Umbilical cord (tissue), 2 donors: ENCODE results near the gene GALNTL6. TPM values are rescaled to one million over a fixed set of nuclear protein-coding genes. Genes with fewer than 3 reads are reported as not detected.
"Not testable (repeated sequence)": the region's sequence is repeated elsewhere in the genome, so short reads cannot be mapped to it uniquely, and the experiment has no call there.

ENCODE experiments used
- DNase-seq: peaks from one replicate; pipeline ENCODE4 v3.0.0-alpha.2; 2015; ENCODE audit warnings: low spot score
- total RNA-seq: library from RNA; depleted of rRNA; stranded (reverse); fragments of >200 nt; gene quantifications from one replicate; pipeline ENCODE4 v1.2.3, GENCODE V29; 2014; ENCODE audit warnings: low replicate concordance; ENCODE audit not compliant: insufficient read depth

Gene GALNTL6
- total RNA-seq, 1 donor from 2014 or later, result 6.5 TPM

- DNase-seq, result no peak
Observed at GRCh38 chr4:172938072-172938829, 1125.0 kb downstream of the GALNTL6 start.

GRCh38 chr4:172938870-172939269 lies 1125.7 kb downstream of the GALNTL6 start:
- no peak for DNase-seq

DNA sequence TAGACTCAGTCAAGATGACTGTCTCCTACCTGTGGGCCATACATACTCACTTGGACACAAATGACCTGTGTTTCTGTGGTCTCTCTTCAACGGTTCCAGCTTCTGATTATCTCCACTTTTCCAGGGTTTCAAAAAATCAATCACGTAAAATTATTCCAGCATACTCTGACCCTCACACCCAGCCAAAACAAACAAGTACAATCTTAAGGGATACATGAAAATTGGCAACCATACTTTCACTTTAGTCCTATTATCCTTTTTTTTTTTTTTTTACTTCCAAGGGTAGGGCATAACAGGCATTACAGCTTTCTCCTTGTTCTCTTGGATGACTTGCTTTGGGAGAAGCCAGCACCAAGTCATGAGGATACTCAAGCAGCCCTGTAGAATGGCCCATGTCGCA lies 1129.6 kb downstream of the GALNTL6 start:
- no peak for DNase-seq

GRCh38 chr4:172945611-172946010 lies 1132.4 kb downstream of the GALNTL6 start:
- peak; percentile 50 for DNase-seq

DNA sequence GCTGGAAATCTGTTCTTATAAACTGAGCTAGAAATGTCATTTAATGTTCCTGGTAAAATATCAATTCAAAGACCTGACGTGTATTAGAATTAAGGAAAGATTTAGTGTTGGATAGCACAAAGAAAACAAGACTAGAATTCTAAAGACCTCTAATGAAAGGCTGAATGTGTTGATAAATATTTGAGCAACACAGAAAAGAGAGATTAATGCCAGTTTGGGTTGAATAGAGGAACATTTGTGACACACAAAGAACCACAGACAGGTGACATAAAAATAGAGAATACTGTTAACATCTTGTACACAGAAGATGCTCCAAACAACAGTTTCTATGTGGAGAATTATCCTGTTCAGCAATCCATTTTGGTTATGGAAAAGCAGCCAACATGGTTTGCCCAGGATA lies 1133.3 kb downstream of the GALNTL6 start:
- DNase-seq, result no peak

GRCh38 chr4:172947594-172947993 lies 1134.4 kb downstream of the GALNTL6 start:
- DNase-seq, result no peak

DNA sequence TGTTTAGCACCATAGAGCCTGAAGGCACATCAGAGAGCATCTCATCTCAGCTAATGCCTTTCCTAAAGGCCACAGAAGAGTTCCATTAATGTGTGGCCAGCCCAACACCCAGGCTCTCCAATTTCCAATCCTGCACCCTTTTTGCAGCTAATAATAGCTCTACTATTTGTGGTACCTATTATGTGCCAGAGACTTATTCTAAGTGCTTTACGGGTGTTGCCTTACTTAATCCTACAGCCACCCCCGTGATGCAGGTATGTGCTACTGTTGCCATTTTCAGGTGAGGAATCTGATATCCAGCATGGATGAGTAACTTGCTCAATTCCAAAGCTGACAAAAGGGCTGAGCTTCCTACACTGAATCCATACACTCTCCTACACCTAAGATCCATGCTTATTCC lies 1137.8 kb downstream of the GALNTL6 start:
- no peak for DNase-seq

- DNase-seq, result no peak
Observed at GRCh38 chr4:172951679-172952451, 1138.7 kb downstream of the GALNTL6 start.

- DNase-seq, result no peak
Observed at GRCh38 chr4:172953896-172954568, 1140.8 kb downstream of the GALNTL6 start.

GRCh38 chr4:172956340-172956739 lies 1143.1 kb downstream of the GALNTL6 start:
- not testable (repeated sequence) for DNase-seq

- DNase-seq, result no peak
Observed at GRCh38 chr4:172957216-172957615, 1144.0 kb downstream of the GALNTL6 start.

DNA sequence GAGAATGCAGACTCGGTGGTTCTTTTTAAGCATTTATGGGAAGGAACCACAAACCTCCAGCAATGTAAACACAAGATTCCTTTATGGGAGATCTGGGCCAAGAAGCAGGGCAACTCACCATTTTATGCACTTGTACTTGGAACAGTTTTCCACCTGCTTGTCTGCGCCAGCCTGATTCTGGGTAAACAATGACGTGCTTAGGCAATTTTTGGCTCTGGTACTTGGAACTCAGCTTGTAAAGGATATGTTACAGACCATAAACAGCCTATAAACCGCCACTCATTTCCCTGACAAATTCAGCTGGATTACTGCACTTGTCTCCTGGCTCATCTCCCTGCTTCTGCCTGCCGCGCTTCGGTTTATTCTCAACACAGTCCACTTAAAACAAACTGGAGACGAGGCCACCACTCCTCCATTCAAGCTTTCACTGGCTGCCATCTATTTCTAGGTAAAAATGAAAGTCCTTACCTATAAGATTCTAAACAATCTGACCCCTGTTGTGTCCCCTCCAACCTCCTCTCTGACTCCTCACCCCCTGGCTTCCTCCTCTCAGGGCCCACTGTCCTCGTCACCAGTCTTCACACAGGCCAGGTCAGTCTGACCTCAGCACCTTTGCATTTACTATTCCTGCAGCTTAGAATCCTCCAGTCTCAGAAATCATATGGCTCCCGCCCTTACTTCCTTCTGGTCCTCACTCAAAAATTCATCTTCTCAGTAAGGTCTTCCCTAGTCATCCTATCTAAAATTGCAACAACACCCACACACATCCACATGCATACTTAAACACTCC lies 1149.6 kb downstream of the GALNTL6 start:
- peak; percentile 36 for DNase-seq

- no peak for DNase-seq
Observed at GRCh38 chr4:172963498-172964294, 1150.5 kb downstream of the GALNTL6 start.

- DNase-seq, result not testable (repeated sequence)
Observed at GRCh38 chr4:172970189-172970588, 1157.0 kb downstream of the GALNTL6 start.

DNA sequence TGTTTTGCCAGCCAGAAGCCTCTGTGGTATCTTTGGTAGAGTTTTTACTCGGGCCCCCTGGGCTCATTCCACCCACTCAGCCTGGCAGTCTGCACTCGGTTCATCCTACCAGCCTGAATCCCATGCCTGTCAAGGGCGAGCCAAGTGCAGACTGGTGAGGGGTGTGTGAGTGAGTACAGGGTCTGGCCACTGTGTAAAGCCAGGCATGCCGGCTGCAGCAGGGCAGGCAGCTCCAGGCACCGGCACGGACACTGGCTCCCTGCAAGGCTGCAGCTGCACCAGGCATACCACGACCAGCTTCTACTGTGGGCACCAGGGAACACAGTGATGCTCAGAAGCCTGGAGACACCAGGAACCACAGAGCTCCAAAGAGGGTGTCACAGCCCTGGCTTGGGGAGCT lies 1161.4 kb downstream of the GALNTL6 start:
- no peak for DNase-seq

DNA sequence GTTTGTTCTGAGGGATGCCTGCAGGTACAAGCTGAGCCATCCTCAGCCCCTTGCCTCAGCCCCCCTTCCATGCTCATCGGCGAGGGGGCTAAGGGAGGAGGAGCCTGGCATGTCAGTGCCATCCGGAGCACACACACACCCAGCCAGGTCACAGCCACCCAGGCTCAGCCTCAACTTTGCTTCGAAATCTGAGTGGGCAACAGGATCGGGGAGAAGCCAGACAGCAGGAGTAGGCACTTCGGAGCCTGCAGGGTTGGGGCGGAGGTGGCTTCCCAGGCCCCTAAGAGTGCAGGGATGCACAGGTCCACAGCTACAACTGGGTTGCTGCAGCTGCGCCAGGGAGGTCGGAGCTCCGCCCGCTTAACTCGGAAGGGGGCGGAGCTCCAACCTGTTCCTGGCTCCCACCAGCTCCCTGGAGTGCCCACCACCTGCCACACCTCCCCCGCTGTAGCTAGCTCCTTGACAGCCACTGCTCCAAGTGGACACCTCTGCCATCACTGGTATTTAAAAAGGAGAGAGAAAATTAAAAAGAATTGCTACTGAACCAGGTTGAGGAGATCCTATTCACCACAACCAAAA lies 1162.5 kb downstream of the GALNTL6 start:
- DNase-seq, result no peak

DNA sequence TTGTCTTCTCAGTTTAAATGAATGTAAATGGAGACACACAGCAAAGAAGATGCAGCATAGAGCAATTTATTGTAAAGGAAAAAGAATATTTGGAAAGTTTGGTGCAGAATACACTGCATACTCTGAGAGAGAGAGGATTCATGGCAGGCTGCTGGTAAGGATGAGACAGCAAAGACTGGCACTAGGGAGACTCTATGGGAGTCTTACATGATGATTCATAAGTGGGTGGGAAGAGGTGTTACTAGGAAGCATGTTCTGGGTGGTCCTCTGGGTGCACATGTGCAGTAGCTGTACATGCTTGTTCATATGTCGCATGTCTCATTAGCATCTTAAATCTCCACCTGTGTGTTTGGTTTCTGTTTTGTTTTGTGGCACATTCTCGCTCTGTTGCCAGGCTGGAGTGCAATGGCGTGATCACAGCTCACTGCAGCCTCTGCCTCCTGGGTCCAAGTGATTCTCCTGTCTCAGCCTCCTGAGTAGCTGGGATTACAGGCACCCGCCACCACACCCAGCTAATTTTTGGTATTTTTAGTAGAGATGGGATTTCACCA lies 1164.4 kb downstream of the GALNTL6 start:
- DNase-seq, result not testable (repeated sequence)

GRCh38 chr4:172978848-172979247 lies 1165.6 kb downstream of the GALNTL6 start:
- DNase-seq, result no peak

DNA sequence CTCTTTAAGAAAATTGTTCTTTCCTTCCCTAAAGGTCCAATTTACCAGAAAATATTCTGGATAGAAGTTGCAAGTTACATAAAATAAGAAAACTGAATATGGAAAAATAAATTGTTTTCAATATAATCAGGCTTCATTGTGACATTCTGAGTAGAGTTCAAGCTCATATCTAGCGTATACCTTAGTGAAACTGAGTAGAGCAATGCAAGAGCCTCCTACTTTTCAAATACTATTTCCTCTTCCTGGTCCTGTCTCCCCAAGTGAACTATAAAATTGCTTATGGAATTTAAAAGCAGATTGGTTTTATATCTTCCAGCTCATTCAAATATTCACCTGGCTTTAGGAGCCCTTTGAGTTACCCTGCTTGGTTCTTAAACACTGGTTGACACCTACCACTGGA lies 1166.1 kb downstream of the GALNTL6 start:
- DNase-seq, result no peak

DNA sequence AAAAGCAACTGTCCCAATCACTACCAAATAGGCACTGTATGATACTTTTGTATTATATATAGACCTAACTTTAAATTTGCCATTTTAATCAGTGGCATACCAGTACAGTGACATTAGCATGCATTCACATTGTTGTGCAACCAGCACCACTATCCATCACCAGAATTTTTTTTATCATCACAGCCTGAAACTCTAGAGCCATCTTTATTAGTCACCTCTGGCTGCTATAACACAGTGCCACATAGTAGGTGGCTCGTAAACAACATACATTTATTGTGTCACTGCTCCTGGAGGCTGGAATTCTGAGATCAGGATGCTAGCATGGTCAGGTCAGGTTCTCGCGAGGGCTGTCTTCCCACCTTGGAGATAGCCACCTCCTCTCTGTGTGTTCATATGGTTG lies 1167.0 kb downstream of the GALNTL6 start:
- no peak for DNase-seq
